Calu3 (cell line): ENCODE measurements around the gene GMPPA. TPM values are rescaled to one million over a fixed set of nuclear protein-coding genes. Genes with fewer than 3 reads are reported as not detected.

Experiments used
- BruUV-seq: library from RNA; stranded (reverse); fragments of 400-500 nt; replicated peaks from 2 replicates; lab custom pipeline; 2021; lab: Mats Ljungman, UMichigan
- CTCF ChIA-PET: fragments of 300-600 bp; sonication (Branson Sonifier 250); formaldehyde crosslinking; loops from one replicate; lab custom pipeline; 2022; ENCODE audit warnings: antibody characterized with exemption; lab: Charles Lee
- DNase-seq: peaks from one replicate; pipeline ENCODE4 v3.0.0; 2022
- H3K27ac Mint-ChIP-seq: one replicate; pipeline ENCODE4 v1.8.0; 2022; ENCODE audit warnings: mixed read lengths; ENCODE audit not compliant: unreplicated experiment
- H3K27me3 Mint-ChIP-seq: one replicate; pipeline ENCODE4 v1.8.0; 2022; ENCODE audit warnings: mixed read lengths; ENCODE audit not compliant: unreplicated experiment
- H3K36me3 Mint-ChIP-seq: one replicate; pipeline ENCODE4 v1.8.0; 2022; ENCODE audit warnings: mild to moderate bottlenecking, moderate library complexity, mixed read lengths; ENCODE audit not compliant: insufficient read depth, unreplicated experiment
- H3K4me1 Mint-ChIP-seq: one replicate; pipeline ENCODE4 v1.8.0; 2022; ENCODE audit warnings: mild to moderate bottlenecking, low read depth, mixed read lengths; ENCODE audit not compliant: unreplicated experiment
- H3K4me3 Mint-ChIP-seq: one replicate; pipeline ENCODE4 v1.8.0; 2022; ENCODE audit warnings: mild to moderate bottlenecking, low read depth, moderate library complexity, mixed read lengths; ENCODE audit not compliant: unreplicated experiment
- H3K9me3 Mint-ChIP-seq: one replicate; pipeline ENCODE4 v1.8.0; 2022; ENCODE audit warnings: low read depth, mixed read lengths; ENCODE audit not compliant: unreplicated experiment
- intact Hi-C: fragments of 100-400 bp; cut with micrococcal nuclease; formaldehyde crosslinking; loops from one replicate; pipeline ENCODE4 v1.10.0; 2022; ENCODE audit not compliant: unreplicated experiment
- total RNA-seq: library from RNA; stranded (reverse); gene quantifications from 2 replicates; pipeline ENCODE4 v1.2.3, GENCODE V29; 2022
- TF ChIP-seq, protein P1 (sequence below): fragments of 200-600 bp; IDR thresholded peaks from one replicate; pipeline ENCODE4 v1.8.0; 2022; ENCODE audit warnings: antibody characterized with exemption; ENCODE audit not compliant: unreplicated experiment

GMPPA gene
- total RNA-seq, 1 experiment from 2014 or later: 53.0 TPM

- Mint-ChIP-seq H3K36me3 (no peaks in the 10 kb centered on the region), H3K4me1 (peaks cover 13% of the 10 kb centered on the region), H3K9me3 (no peaks in the 10 kb centered on the region), H3K27ac (no peak overlapping the region), H3K27me3 (no peaks in the 10 kb centered on the region), H3K4me3 (no peak overlapping the region)
- BruUV-seq: no TSS peak
- TF ChIP-seq, protein P1, sequence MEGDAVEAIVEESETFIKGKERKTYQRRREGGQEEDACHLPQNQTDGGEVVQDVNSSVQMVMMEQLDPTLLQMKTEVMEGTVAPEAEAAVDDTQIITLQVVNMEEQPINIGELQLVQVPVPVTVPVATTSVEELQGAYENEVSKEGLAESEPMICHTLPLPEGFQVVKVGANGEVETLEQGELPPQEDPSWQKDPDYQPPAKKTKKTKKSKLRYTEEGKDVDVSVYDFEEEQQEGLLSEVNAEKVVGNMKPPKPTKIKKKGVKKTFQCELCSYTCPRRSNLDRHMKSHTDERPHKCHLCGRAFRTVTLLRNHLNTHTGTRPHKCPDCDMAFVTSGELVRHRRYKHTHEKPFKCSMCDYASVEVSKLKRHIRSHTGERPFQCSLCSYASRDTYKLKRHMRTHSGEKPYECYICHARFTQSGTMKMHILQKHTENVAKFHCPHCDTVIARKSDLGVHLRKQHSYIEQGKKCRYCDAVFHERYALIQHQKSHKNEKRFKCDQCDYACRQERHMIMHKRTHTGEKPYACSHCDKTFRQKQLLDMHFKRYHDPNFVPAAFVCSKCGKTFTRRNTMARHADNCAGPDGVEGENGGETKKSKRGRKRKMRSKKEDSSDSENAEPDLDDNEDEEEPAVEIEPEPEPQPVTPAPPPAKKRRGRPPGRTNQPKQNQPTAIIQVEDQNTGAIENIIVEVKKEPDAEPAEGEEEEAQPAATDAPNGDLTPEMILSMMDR: no peak
- no peak for DNase-seq
- intact Hi-C loops: no loop called here
- CTCF ChIA-PET: interaction anchor here (1.4 kb wide), 1 partner anchor 59 kb away, joined by 5 read pairs; no protein-coding TSS in a partner anchor
Observed at GRCh38 chr2:219470429-219470828, 28.3 kb upstream of the GMPPA start.

- CTCF ChIA-PET: no interaction called here
- Mint-ChIP-seq H3K9me3 (no peaks in the 10 kb centered on the region), H3K27me3 (no peaks in the 10 kb centered on the region), H3K4me1 (peaks cover 21% of the 10 kb centered on the region), H3K36me3 (no peaks in the 10 kb centered on the region), H3K27ac (no peak overlapping the region), H3K4me3 (no peak overlapping the region)
- BruUV-seq: no TSS peak
- TF ChIP-seq, protein P1: no peak
- DNase-seq: no peak
- intact Hi-C loops: no loop called here
Observed at GRCh38 chr2:219471476-219472371, 27.0 kb upstream of the GMPPA start.

- Mint-ChIP-seq H3K27me3 (no peaks in the 10 kb centered on the region), H3K27ac (no peak overlapping the region), H3K36me3 (no peaks in the 10 kb centered on the region), H3K9me3 (no peaks in the 10 kb centered on the region), H3K4me3 (no peak overlapping the region), H3K4me1 (peaks cover 11% of the 10 kb centered on the region)
- DNase-seq: no peak
- intact Hi-C loops: no loop called here
- no TSS peak for BruUV-seq
- CTCF ChIA-PET: no interaction called here
- TF ChIP-seq, protein P1: no peak
Observed at GRCh38 chr2:219472629-219473187, 26.0 kb upstream of the GMPPA start.

DNA sequence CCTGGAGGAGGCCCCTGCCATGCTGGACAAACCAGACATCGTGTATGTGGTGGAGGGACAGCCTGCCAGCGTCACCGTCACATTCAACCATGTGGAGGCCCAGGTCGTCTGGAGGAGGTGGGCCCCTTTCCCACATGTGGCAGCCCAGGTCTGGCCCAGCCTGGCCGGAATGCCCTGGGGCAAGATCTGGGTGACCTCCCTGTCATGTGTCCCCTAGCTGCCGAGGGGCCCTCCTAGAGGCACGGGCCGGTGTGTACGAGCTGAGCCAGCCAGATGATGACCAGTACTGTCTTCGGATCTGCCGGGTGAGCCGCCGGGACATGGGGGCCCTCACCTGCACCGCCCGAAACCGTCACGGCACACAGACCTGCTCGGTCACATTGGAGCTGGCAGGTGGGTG, 25.2 kb upstream of the GMPPA start:
- no peaks in the 10 kb centered on the region for H3K27me3 Mint-ChIP-seq
- intact Hi-C loops: no loop called here
- CTCF ChIA-PET: interaction anchor here (0.6 kb wide), 1 partner anchor 48 kb away, joined by 3 read pairs; no protein-coding TSS in a partner anchor
- TF ChIP-seq, protein P1: no peak
- no peaks in the 10 kb centered on the region for H3K36me3 Mint-ChIP-seq
- no peak for DNase-seq
- no TSS peak for BruUV-seq
- H3K4me1 Mint-ChIP-seq: peaks cover 11% of the 10 kb centered on the region
- no peak overlapping the region for H3K4me3 Mint-ChIP-seq
- no peak overlapping the region for H3K27ac Mint-ChIP-seq
- H3K9me3 Mint-ChIP-seq: no peaks in the 10 kb centered on the region
